GM23338 (cell line): Measurements from ENCODE around the gene NME9. TPM values are rescaled to one million over a fixed set of nuclear protein-coding genes. Genes with fewer than 3 reads are reported as not detected.

Experiments used
- ATAC-seq: fragments of 200-7000 bp; cut with Tn5 transposase; 3 replicates; pipeline ENCODE4 v1.9.1; 2020
- DNase-seq: peaks from one replicate; pipeline ENCODE4 v3.0.0-alpha.2; 2015; ENCODE audit warnings: low spot score
- H2AFZ ChIP-seq: fragments of 200-600 bp; sonication (generic); 2 replicates; pipeline ENCODE4 v1.8.0; 2016; ENCODE audit warnings: antibody characterized with exemption, mild to moderate bottlenecking, moderate library complexity
- H3F3A ChIP-seq: fragments of 200-600 bp; sonication (generic); replicated peaks from 2 replicates; pipeline ENCODE4 v1.8.0; 2017; ENCODE audit warnings: antibody characterized with exemption, mixed run types, low read depth
- H3K27ac ChIP-seq: fragments of 200-600 bp; sonication (generic); 2 replicates; pipeline ENCODE4 v1.6.1; 2016; ENCODE audit warnings: low read depth
- H3K27me3 ChIP-seq: fragments of 200-600 bp; sonication (generic); 2 replicates; pipeline ENCODE4 v1.8.0; 2016; ENCODE audit warnings: mild to moderate bottlenecking, mixed run types, moderate library complexity; ENCODE audit not compliant: insufficient read depth
- H3K36me3 ChIP-seq: fragments of 200-600 bp; sonication (generic); 2 replicates; pipeline ENCODE4 v1.8.0; 2016; ENCODE audit warnings: mild to moderate bottlenecking; ENCODE audit not compliant: insufficient read depth
- H3K4me1 ChIP-seq: fragments of 200-600 bp; sonication (generic); 2 replicates; pipeline ENCODE4 v1.8.0; 2016; ENCODE audit warnings: mild to moderate bottlenecking, moderate library complexity; ENCODE audit not compliant: insufficient read depth
- H3K4me2 ChIP-seq: fragments of 200-600 bp; sonication (generic); 2 replicates; pipeline ENCODE4 v1.7.1; 2017; ENCODE audit warnings: mixed run types
- H3K4me3 ChIP-seq: fragments of 200-600 bp; sonication (generic); 2 replicates; pipeline ENCODE4 v1.6.1; 2016; ENCODE audit warnings: mixed run types
- H3K79me2 ChIP-seq: fragments of 200-600 bp; sonication (generic); replicated peaks from 2 replicates; pipeline ENCODE4 v1.8.0; 2017; ENCODE audit warnings: mild to moderate bottlenecking; ENCODE audit not compliant: insufficient read depth
- H3K9me2 ChIP-seq: fragments of 200-600 bp; sonication (generic); 2 replicates; pipeline ENCODE4 v1.8.0; 2017; ENCODE audit not compliant: insufficient read depth
- H4K20me1 ChIP-seq: fragments of 200-600 bp; sonication (generic); replicated peaks from 2 replicates; pipeline ENCODE4 v1.8.0; 2017; ENCODE audit warnings: mild to moderate bottlenecking; ENCODE audit not compliant: insufficient read depth
- H3K27ac Mint-ChIP-seq: 2 replicates; pipeline ENCODE4 v1.8.0; 2020; ENCODE audit warnings: inconsistent platforms, mild to moderate bottlenecking, moderate library complexity, mixed read lengths
- H3K27me3 Mint-ChIP-seq: 3 replicates; pipeline ENCODE4 v1.8.0; 2022; ENCODE audit warnings: low read depth, mild to moderate bottlenecking, moderate library complexity, mixed read lengths, inconsistent platforms; ENCODE audit not compliant: insufficient read depth, poor library complexity
- H3K36me3 Mint-ChIP-seq: 3 replicates; pipeline ENCODE4 v1.8.0; 2021; ENCODE audit warnings: low read depth, mild to moderate bottlenecking, inconsistent platforms, moderate library complexity, mixed read lengths
- H3K4me1 Mint-ChIP-seq: 3 replicates; pipeline ENCODE4 v1.8.0; 2020; ENCODE audit warnings: mild to moderate bottlenecking, inconsistent platforms, mixed read lengths
- H3K4me3 Mint-ChIP-seq: 3 replicates; pipeline ENCODE4 v1.8.0; 2021; ENCODE audit warnings: moderate library complexity, mild to moderate bottlenecking, inconsistent platforms, mixed read lengths
- H3K9me3 Mint-ChIP-seq: 3 replicates; pipeline ENCODE4 v1.8.0; 2020; ENCODE audit warnings: moderate library complexity, mild to moderate bottlenecking, inconsistent platforms, mixed read lengths
- CREB1 ChIP-seq: fragments of 250-450 bp; sonication (Bioruptor Pico); IDR thresholded peaks from 2 replicates; pipeline ENCODE4 v1.5.0; 2020; ENCODE audit warnings: low read depth, mild to moderate bottlenecking, moderate library complexity
- EZH2 ChIP-seq: fragments of 200-600 bp; sonication (generic); IDR thresholded peaks from one replicate; pipeline ENCODE4 v1.8.0; 2017; ENCODE audit warnings: antibody characterized with exemption, mild to moderate bottlenecking, low read depth; ENCODE audit not compliant: unreplicated experiment
- EZH2phosphoT487 ChIP-seq: fragments of 200-600 bp; sonication (generic); IDR thresholded peaks from one replicate; pipeline ENCODE4 v1.8.1; 2018; ENCODE audit warnings: antibody characterized with exemption; ENCODE audit not compliant: unreplicated experiment
- JUNB ChIP-seq: IDR thresholded peaks from one replicate; pipeline ENCODE4 v1.6.1; 2016; ENCODE audit warnings: antibody characterized with exemption; ENCODE audit not compliant: unreplicated experiment
- NANOG ChIP-seq: IDR thresholded peaks from 2 replicates; pipeline ENCODE4 v1.6.1; 2016; ENCODE audit warnings: antibody characterized with exemption, borderline replicate concordance
- POLR2AphosphoS5 ChIP-seq: IDR thresholded peaks from 2 replicates; pipeline ENCODE4 v1.6.1; 2016; ENCODE audit warnings: antibody characterized with exemption, low read depth
- STAT1 ChIP-seq: IDR thresholded peaks from one replicate; pipeline ENCODE4 v1.6.1; 2016; ENCODE audit warnings: antibody characterized with exemption; ENCODE audit not compliant: unreplicated experiment
- ZNF114 ChIP-seq: fragments of 250-450 bp; sonication (Bioruptor Pico); IDR thresholded peaks from 2 replicates; pipeline ENCODE4 v1.5.0; 2020; ENCODE audit warnings: mild to moderate bottlenecking, moderate library complexity
- ZNF331 ChIP-seq: fragments of 250-450 bp; sonication (Bioruptor Pico); IDR thresholded peaks from 2 replicates; pipeline ENCODE4 v1.5.0; 2020; ENCODE audit warnings: low read depth, mild to moderate bottlenecking, moderate library complexity
- polyA plus RNA-seq: library from polyadenylated mRNA; unstranded; fragments of >200 nt; fragmentation: Nextera tagmentation; extraction: Ambion mirVana; gene quantifications from 2 replicates; pipeline ENCODE4 v1.2.1, GENCODE V29; 2016
- total RNA-seq: library from RNA; depleted of rRNA; stranded (reverse); fragments of >200 nt; shearing (Covaris generic); gene quantifications from 2 replicates; pipeline ENCODE4 v1.2.3, GENCODE V29; 2014
- TF ChIP-seq, protein P1 (sequence below): fragments of 250-450 bp; sonication (Bioruptor Pico); IDR thresholded peaks from 2 replicates; pipeline ENCODE4 v1.5.0; 2020; ENCODE audit warnings: mild to moderate bottlenecking, moderate library complexity
- TF ChIP-seq, protein P2 (sequence below): IDR thresholded peaks from one replicate; pipeline ENCODE4 v1.6.1; 2018; ENCODE audit warnings: antibody characterized with exemption; ENCODE audit not compliant: unreplicated experiment
- TF ChIP-seq, protein P3 (sequence below), 2 experiments: fragments of 200-600 bp in 1 of 2; sonication (generic) in 1 of 2; conservative IDR thresholded peaks; 2 replicates each; pipeline versions ENCODE4 v1.5.1 to v1.6.1; 2016 to 2017; ENCODE audit warnings: antibody characterized with exemption in 2 of 2, low read depth in 2 of 2, mild to moderate bottlenecking in 2 of 2, moderate library complexity in 1 of 2
- TF ChIP-seq, protein P4 (sequence below): IDR thresholded peaks from 2 replicates; pipeline ENCODE4 v1.6.1; 2016; ENCODE audit warnings: antibody characterized with exemption

The NME9 gene
- total and polyA plus RNA-seq, 2 experiments from 2014 or later = 0.14 to 2.0 TPM

DNA sequence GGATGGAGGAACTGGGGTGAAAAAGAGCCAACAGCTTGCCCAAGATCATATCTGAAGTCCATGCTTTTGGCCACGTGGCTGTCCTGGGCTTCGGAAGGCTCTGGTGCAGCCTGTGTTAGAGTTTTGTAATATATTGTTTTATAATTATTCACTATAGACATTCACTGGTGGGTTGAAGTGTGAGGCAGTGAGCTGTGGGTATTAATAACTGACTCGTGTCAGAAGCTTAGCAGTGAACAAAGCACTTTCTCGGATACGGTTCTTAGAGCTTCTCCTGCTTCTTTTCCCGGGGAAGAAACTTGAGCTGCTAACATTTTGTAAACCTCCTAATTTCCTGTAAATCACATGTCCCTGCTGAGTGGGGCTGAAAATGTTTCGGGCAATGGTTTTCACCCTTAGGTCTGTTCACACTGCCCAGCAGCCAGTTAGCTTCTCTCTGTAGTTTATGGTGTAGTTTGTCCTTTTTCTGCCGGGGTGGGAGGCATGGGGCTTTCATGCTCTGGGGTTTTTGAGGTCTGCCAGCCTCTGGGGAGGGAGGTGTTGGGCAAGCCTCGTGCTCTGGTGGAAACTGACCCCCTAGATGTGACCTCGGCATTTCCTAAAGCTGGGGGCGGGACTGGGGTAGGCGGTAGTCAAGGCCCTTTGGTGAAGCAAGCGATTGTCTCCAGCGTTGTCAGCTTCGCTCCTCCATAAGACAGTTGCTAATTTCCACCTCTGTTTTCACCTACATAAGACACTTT is 20.4 kb upstream of the NME9 start:
- peaks cover 12% of the 10 kb centered on the region for H3F3A ChIP-seq
- peak overlapping the region; percentile 62; the same call in 1 of the 2 replicates for H3K4me3 ChIP-seq
- Mint-ChIP-seq H3K4me3 (peak overlapping the region; percentile 32; the same call in 2 of the 3 replicates), H3K36me3 (no peaks in the 10 kb centered on the region; the same call in 2 of the 3 replicates), H3K4me1 (peaks cover 14% of the 10 kb centered on the region), H3K27me3 (peaks cover 30% of the 10 kb centered on the region), H3K9me3 (no peaks in the 10 kb centered on the region), H3K27ac (no peak overlapping the region)
- ATAC-seq (no peak), DNase-seq (no peak)
- no peak overlapping the region for H3K27ac ChIP-seq
- no peak overlapping the region for H2AFZ ChIP-seq
- peaks cover 15% of the 10 kb centered on the region for H3K4me1 ChIP-seq
- peaks cover 20% of the 10 kb centered on the region; the same call in 1 of the 2 replicates for H3K27me3 ChIP-seq
- no peaks in the 10 kb centered on the region for H3K79me2 ChIP-seq
- TF ChIP-seq EZH2phosphoT487 (no peak), CREB1 (CRISPR knock-in tag) (no peak), EZH2 (no peak), POLR2AphosphoS5 (no peak), ZNF114 (CRISPR knock-in tag) (no peak), ZNF331 (no peak), STAT1 (no peak), NANOG (no peak), JUNB (no peak)
- TF ChIP-seq, protein P1, sequence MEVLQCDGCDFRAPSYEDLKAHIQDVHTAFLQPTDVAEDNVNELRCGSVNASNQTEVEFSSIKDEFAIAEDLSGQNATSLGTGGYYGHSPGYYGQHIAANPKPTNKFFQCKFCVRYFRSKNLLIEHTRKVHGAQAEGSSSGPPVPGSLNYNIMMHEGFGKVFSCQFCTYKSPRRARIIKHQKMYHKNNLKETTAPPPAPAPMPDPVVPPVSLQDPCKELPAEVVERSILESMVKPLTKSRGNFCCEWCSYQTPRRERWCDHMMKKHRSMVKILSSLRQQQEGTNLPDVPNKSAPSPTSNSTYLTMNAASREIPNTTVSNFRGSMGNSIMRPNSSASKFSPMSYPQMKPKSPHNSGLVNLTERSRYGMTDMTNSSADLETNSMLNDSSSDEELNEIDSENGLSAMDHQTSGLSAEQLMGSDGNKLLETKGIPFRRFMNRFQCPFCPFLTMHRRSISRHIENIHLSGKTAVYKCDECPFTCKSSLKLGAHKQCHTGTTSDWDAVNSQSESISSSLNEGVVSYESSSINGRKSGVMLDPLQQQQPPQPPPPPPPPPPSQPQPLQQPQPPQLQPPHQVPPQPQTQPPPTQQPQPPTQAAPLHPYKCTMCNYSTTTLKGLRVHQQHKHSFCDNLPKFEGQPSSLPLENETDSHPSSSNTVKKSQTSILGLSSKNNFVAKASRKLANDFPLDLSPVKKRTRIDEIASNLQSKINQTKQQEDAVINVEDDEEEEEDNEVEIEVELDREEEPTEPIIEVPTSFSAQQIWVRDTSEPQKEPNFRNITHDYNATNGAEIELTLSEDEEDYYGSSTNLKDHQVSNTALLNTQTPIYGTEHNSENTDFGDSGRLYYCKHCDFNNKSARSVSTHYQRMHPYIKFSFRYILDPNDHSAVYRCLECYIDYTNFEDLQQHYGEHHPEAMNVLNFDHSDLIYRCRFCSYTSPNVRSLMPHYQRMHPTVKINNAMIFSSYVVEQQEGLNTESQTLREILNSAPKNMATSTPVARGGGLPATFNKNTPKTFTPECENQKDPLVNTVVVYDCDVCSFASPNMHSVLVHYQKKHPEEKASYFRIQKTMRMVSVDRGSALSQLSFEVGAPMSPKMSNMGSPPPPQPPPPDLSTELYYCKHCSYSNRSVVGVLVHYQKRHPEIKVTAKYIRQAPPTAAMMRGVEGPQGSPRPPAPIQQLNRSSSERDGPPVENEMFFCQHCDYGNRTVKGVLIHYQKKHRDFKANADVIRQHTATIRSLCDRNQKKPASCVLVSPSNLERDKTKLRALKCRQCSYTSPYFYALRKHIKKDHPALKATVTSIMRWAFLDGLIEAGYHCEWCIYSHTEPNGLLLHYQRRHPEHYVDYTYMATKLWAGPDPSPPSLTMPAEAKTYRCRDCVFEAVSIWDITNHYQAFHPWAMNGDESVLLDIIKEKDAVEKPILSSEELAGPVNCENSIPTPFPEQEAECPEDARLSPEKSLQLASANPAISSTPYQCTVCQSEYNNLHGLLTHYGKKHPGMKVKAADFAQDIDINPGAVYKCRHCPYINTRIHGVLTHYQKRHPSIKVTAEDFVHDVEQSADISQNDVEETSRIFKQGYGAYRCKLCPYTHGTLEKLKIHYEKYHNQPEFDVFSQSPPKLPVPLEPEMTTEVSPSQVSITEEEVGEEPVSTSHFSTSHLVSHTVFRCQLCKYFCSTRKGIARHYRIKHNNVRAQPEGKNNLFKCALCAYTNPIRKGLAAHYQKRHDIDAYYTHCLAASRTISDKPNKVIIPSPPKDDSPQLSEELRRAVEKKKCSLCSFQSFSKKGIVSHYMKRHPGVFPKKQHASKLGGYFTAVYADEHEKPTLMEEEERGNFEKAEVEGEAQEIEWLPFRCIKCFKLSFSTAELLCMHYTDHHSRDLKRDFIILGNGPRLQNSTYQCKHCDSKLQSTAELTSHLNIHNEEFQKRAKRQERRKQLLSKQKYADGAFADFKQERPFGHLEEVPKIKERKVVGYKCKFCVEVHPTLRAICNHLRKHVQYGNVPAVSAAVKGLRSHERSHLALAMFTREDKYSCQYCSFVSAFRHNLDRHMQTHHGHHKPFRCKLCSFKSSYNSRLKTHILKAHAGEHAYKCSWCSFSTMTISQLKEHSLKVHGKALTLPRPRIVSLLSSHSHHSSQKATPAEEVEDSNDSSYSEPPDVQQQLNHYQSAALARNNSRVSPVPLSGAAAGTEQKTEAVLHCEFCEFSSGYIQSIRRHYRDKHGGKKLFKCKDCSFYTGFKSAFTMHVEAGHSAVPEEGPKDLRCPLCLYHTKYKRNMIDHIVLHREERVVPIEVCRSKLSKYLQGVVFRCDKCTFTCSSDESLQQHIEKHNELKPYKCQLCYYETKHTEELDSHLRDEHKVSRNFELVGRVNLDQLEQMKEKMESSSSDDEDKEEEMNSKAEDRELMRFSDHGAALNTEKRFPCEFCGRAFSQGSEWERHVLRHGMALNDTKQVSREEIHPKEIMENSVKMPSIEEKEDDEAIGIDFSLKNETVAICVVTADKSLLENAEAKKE = no peak
- TF ChIP-seq, protein P2, sequence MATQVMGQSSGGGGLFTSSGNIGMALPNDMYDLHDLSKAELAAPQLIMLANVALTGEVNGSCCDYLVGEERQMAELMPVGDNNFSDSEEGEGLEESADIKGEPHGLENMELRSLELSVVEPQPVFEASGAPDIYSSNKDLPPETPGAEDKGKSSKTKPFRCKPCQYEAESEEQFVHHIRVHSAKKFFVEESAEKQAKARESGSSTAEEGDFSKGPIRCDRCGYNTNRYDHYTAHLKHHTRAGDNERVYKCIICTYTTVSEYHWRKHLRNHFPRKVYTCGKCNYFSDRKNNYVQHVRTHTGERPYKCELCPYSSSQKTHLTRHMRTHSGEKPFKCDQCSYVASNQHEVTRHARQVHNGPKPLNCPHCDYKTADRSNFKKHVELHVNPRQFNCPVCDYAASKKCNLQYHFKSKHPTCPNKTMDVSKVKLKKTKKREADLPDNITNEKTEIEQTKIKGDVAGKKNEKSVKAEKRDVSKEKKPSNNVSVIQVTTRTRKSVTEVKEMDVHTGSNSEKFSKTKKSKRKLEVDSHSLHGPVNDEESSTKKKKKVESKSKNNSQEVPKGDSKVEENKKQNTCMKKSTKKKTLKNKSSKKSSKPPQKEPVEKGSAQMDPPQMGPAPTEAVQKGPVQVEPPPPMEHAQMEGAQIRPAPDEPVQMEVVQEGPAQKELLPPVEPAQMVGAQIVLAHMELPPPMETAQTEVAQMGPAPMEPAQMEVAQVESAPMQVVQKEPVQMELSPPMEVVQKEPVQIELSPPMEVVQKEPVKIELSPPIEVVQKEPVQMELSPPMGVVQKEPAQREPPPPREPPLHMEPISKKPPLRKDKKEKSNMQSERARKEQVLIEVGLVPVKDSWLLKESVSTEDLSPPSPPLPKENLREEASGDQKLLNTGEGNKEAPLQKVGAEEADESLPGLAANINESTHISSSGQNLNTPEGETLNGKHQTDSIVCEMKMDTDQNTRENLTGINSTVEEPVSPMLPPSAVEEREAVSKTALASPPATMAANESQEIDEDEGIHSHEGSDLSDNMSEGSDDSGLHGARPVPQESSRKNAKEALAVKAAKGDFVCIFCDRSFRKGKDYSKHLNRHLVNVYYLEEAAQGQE = no peak
- TF ChIP-seq, protein P3, sequence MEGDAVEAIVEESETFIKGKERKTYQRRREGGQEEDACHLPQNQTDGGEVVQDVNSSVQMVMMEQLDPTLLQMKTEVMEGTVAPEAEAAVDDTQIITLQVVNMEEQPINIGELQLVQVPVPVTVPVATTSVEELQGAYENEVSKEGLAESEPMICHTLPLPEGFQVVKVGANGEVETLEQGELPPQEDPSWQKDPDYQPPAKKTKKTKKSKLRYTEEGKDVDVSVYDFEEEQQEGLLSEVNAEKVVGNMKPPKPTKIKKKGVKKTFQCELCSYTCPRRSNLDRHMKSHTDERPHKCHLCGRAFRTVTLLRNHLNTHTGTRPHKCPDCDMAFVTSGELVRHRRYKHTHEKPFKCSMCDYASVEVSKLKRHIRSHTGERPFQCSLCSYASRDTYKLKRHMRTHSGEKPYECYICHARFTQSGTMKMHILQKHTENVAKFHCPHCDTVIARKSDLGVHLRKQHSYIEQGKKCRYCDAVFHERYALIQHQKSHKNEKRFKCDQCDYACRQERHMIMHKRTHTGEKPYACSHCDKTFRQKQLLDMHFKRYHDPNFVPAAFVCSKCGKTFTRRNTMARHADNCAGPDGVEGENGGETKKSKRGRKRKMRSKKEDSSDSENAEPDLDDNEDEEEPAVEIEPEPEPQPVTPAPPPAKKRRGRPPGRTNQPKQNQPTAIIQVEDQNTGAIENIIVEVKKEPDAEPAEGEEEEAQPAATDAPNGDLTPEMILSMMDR (conservative IDR thresholded peaks at IDR 0.05; ENCODE audit: low read depth in 2 of 2) = no peak
- TF ChIP-seq, protein P4, sequence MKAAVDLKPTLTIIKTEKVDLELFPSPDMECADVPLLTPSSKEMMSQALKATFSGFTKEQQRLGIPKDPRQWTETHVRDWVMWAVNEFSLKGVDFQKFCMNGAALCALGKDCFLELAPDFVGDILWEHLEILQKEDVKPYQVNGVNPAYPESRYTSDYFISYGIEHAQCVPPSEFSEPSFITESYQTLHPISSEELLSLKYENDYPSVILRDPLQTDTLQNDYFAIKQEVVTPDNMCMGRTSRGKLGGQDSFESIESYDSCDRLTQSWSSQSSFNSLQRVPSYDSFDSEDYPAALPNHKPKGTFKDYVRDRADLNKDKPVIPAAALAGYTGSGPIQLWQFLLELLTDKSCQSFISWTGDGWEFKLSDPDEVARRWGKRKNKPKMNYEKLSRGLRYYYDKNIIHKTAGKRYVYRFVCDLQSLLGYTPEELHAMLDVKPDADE = no peak
- no peaks in the 10 kb centered on the region for H3K36me3 ChIP-seq
- H4K20me1 ChIP-seq = no peaks in the 10 kb centered on the region
- peak overlapping the region; percentile 84 for H3K4me2 ChIP-seq
- 0 out of 2 replicates have a peak, but pooled peaks cover 9% of the 10 kb centered on the region for H3K9me2 ChIP-seq
